GM23248 (cell line): ENCODE data around the gene NFIX. TPM values are rescaled to one million over a fixed set of nuclear protein-coding genes. Genes with fewer than 3 reads are reported as not detected.
A peak's percentile ranks its signal among the peaks of the same experiment; 100 is the strongest.

ENCODE experiments used
- DNase-seq: peaks from one replicate; pipeline ENCODE4 v3.0.0-alpha.2; 2015
- H2AFZ ChIP-seq: fragments of 200-600 bp; sonication (generic); 2 replicates; pipeline ENCODE4 v1.6.1; 2016; ENCODE audit warnings: antibody characterized with exemption
- H3F3A ChIP-seq: fragments of 200-600 bp; sonication (generic); 2 replicates; pipeline ENCODE4 v1.6.1; 2016; ENCODE audit warnings: mild to moderate bottlenecking, antibody characterized with exemption, mixed run types; ENCODE audit not compliant: insufficient read depth
- H3K27ac ChIP-seq: fragments of 200-600 bp; sonication (generic); 2 replicates; pipeline ENCODE4 v1.5.1; 2016; ENCODE audit warnings: mild to moderate bottlenecking
- H3K27me3 ChIP-seq: fragments of 200-600 bp; sonication (generic); replicated peaks from 2 replicates; pipeline ENCODE4 v1.6.1; 2016; ENCODE audit warnings: mild to moderate bottlenecking; ENCODE audit not compliant: insufficient read depth
- H3K36me3 ChIP-seq: fragments of 200-600 bp; sonication (generic); 2 replicates; pipeline ENCODE4 v1.6.1; 2016; ENCODE audit warnings: low read depth, mild to moderate bottlenecking
- H3K4me1 ChIP-seq: fragments of 200-600 bp; sonication (generic); 2 replicates; pipeline ENCODE4 v1.6.1; 2016; ENCODE audit warnings: mild to moderate bottlenecking; ENCODE audit not compliant: insufficient read depth
- H3K4me2 ChIP-seq: fragments of 200-600 bp; sonication (generic); one replicate; pipeline ENCODE4 v1.6.1; 2016; ENCODE audit warnings: mild to moderate bottlenecking; ENCODE audit not compliant: unreplicated experiment
- H3K4me3 ChIP-seq: fragments of 200-600 bp; sonication (generic); 2 replicates; pipeline ENCODE4 v1.5.1; 2016; ENCODE audit warnings: mild to moderate bottlenecking
- H3K79me2 ChIP-seq: fragments of 200-600 bp; sonication (generic); 2 replicates; pipeline ENCODE4 v1.6.1; 2016; ENCODE audit warnings: mild to moderate bottlenecking; ENCODE audit not compliant: insufficient read depth
- H3K9ac ChIP-seq: fragments of 200-600 bp; sonication (generic); 2 replicates; pipeline ENCODE4 v1.6.1; 2016; ENCODE audit warnings: mild to moderate bottlenecking
- H3K9me2 ChIP-seq: fragments of 200-600 bp; sonication (generic); 2 replicates; pipeline ENCODE4 v1.6.1; 2016; ENCODE audit warnings: mixed run types, mild to moderate bottlenecking, moderate library complexity; ENCODE audit not compliant: insufficient read depth
- H3K9me3 ChIP-seq: fragments of 200-600 bp; sonication (generic); one replicate; pipeline ENCODE4 v1.6.1; 2017; ENCODE audit warnings: low read depth
- H4K20me1 ChIP-seq: fragments of 200-600 bp; sonication (generic); 2 replicates; pipeline ENCODE4 v1.6.0; 2016; ENCODE audit not compliant: insufficient read depth
- EZH2 ChIP-seq: fragments of 200-600 bp; sonication (generic); IDR thresholded peaks from 2 replicates; pipeline ENCODE4 v1.6.1; 2018; ENCODE audit warnings: antibody characterized with exemption, mild to moderate bottlenecking; ENCODE audit not compliant: insufficient read depth, poor library complexity, severe bottlenecking
- EZH2phosphoT487 ChIP-seq: fragments of 200-600 bp; sonication (generic); IDR thresholded peaks from 2 replicates; pipeline ENCODE4 v1.6.1; 2018; ENCODE audit warnings: antibody characterized with exemption, moderate library complexity, mild to moderate bottlenecking, low read depth; ENCODE audit not compliant: insufficient read depth
- WGBS, 2 experiments: methylation state at CpG; one replicate each; pipeline ENCODE4 v1.1.6; 2015 to 2017; ENCODE audit warnings: low lambda C conversion rate in 2 of 2, low coverage in 1 of 2; ENCODE audit errors: missing lambda C conversion rate in 2 of 2; 5-methylcytosine and 5-hydroxymethylcytosine counted together
- in situ Hi-C: fragments of 300-500 bp; cut with MboI; formaldehyde crosslinking; loops from 2 replicates; pipeline ENCODE4 v1.15.0; 2020
- polyA plus RNA-seq: library from polyadenylated mRNA; unstranded; fragments of >200 nt; fragmentation: Nextera tagmentation; extraction: Ambion mirVana; gene quantifications from 2 replicates; pipeline ENCODE4 v1.2.1, GENCODE V29; 2016
- total RNA-seq: library from RNA; depleted of rRNA; stranded (reverse); fragments of >200 nt; shearing (Covaris generic); gene quantifications from 2 replicates; pipeline ENCODE4 v1.2.3, GENCODE V29; 2014

Gene NFIX
- total and polyA plus RNA-seq, 2 experiments from 2014 or later: 60.8 to 71.0 TPM

- H3K9me2 ChIP-seq: no peaks in the 10 kb centered on the region
- no peaks in the 10 kb centered on the region; the same call in 1 of the 2 replicates for H3K79me2 ChIP-seq
- no peak overlapping the region for H3K9ac ChIP-seq
- H2AFZ ChIP-seq: no peak overlapping the region
- no peaks in the 10 kb centered on the region for H3K27me3 ChIP-seq
- no peak overlapping the region for H3K4me2 ChIP-seq
- no peaks in the 10 kb centered on the region for H4K20me1 ChIP-seq
- TF ChIP-seq EZH2phosphoT487 (no peak), EZH2 (no peak)
- H3K4me1 ChIP-seq: no peaks in the 10 kb centered on the region; the same call in 1 of the 2 replicates
- no peak overlapping the region for H3K4me3 ChIP-seq
- no peak overlapping the region for H3K27ac ChIP-seq
- 0 out of 2 replicates have a peak, but pooled peaks cover 7% of the 10 kb centered on the region for H3F3A ChIP-seq
- no peaks in the 10 kb centered on the region for H3K36me3 ChIP-seq
- in situ Hi-C loops: no loop called here
- no peaks in the 10 kb centered on the region for H3K9me3 ChIP-seq
- WGBS, 2 experiments: 86% methylated on average over 12 of the region's 13 CpGs
- DNase-seq: no peak
These were observed 108.5 kb downstream of the NFIX start for GRCh38 chr19:13103581-13104359.

DNA sequence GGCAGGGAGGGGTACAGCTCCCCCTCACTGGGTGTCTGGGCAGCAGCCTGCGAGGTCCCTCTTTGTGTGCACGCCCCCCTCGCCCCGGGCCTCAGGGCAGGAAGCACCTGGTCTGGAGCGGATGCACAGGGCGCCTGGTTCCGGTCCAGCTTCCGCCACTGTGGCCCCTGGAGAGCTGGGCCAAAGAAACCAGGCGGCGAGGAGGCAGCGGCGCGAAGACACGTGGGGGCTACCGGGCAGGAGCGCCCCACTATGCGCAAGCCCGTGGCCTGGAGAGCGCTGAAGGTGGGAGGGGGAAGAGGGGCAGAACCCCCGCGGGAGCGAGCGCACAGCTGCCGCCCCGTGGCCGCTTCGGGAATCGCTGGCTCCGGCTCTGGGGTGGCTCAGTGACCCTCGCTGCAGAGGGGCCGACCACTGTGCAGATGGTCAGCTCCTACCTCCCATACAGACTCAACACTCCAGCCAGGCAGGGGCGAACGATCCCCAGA is 109.1 kb downstream of the NFIX start:
- no peaks in the 10 kb centered on the region for H3K9me2 ChIP-seq
- no peaks in the 10 kb centered on the region for H3K36me3 ChIP-seq
- H3K27ac ChIP-seq: no peak overlapping the region
- H3K4me3 ChIP-seq: no peak overlapping the region
- no peaks in the 10 kb centered on the region; the same call in 1 of the 2 replicates for H3K79me2 ChIP-seq
- no peak for TF ChIP-seq EZH2phosphoT487
- no peak for TF ChIP-seq EZH2
- DNase-seq: peak; percentile 52
- H2AFZ ChIP-seq: no peak overlapping the region
- H3K4me1 ChIP-seq: no peaks in the 10 kb centered on the region; the same call in 1 of the 2 replicates
- no peaks in the 10 kb centered on the region for H4K20me1 ChIP-seq
- WGBS, 2 experiments: 51 to 52% methylated on average over 25 to 30 of the region's 33 CpGs
- no peak overlapping the region for H3K4me2 ChIP-seq
- H3K9ac ChIP-seq: no peak overlapping the region
- H3K9me3 ChIP-seq: no peaks in the 10 kb centered on the region
- H3F3A ChIP-seq: 0 out of 2 replicates have a peak, but pooled peaks cover 7% of the 10 kb centered on the region
- H3K27me3 ChIP-seq: no peaks in the 10 kb centered on the region
- in situ Hi-C loops: no loop called here

GRCh38 chr19:13104848-13105711 is 109.8 kb downstream of the NFIX start:
- Histone ChIP-seq H3K4me2 (no peak overlapping the region), H3K9me2 (no peaks in the 10 kb centered on the region), H3K79me2 (no peaks in the 10 kb centered on the region; the same call in 1 of the 2 replicates), H3K9me3 (no peaks in the 10 kb centered on the region), H3K4me3 (no peak overlapping the region), H3K4me1 (no peaks in the 10 kb centered on the region; the same call in 1 of the 2 replicates), H3K36me3 (no peaks in the 10 kb centered on the region), H4K20me1 (no peaks in the 10 kb centered on the region), H2AFZ (no peak overlapping the region), H3K9ac (no peak overlapping the region), H3K27me3 (no peaks in the 10 kb centered on the region), H3F3A (0 out of 2 replicates have a peak, but pooled peaks cover 7% of the 10 kb centered on the region), H3K27ac (no peak overlapping the region)
- in situ Hi-C loops: no loop called here
- WGBS, 2 experiments: 78 to 79% methylated on average over 28 to 29 of the region's 29 CpGs
- no peak for DNase-seq
- TF ChIP-seq EZH2phosphoT487: no peak
- no peak for TF ChIP-seq EZH2

GRCh38 chr19:13109361-13110098 is 114.3 kb downstream of the NFIX start:
- H3K27ac ChIP-seq: no peak overlapping the region
- H3K9me3 ChIP-seq: no peaks in the 10 kb centered on the region
- H3K4me3 ChIP-seq: no peak overlapping the region
- H2AFZ ChIP-seq: no peak overlapping the region
- 0 out of 2 replicates have a peak, but pooled peaks cover 1% of the 10 kb centered on the region for H3K4me1 ChIP-seq
- H3K4me2 ChIP-seq: no peak overlapping the region
- no peak overlapping the region for H3K9ac ChIP-seq
- TF ChIP-seq EZH2phosphoT487 (no peak), EZH2 (no peak)
- in situ Hi-C loops: no loop called here
- H3K36me3 ChIP-seq: peaks cover 17% of the 10 kb centered on the region; the same call in 1 of the 2 replicates
- no peaks in the 10 kb centered on the region for H3K27me3 ChIP-seq
- no peak for DNase-seq
- H4K20me1 ChIP-seq: no peaks in the 10 kb centered on the region
- no peaks in the 10 kb centered on the region for H3K9me2 ChIP-seq
- H3K79me2 ChIP-seq: peaks cover 18% of the 10 kb centered on the region
- H3F3A ChIP-seq: no peaks in the 10 kb centered on the region
- WGBS, 2 experiments: 93% methylated on average over 30 of the region's 30 CpGs
